GM18867 (cell line): Measurements from ENCODE around the gene CDHR2.
"Not testable (repeated sequence)": the region's sequence is repeated elsewhere in the genome, so short reads cannot be mapped to it uniquely, and the experiment has no call there.

Experiments
- ATAC-seq: cut with Tn5 transposase; IDR thresholded peaks from one replicate; pipeline ENCODE4 v1.9.1; 2021; ENCODE audit warnings: mild to moderate bottlenecking, moderate library complexity; ENCODE audit not compliant: unreplicated experiment

CDHR2 gene

DNA sequence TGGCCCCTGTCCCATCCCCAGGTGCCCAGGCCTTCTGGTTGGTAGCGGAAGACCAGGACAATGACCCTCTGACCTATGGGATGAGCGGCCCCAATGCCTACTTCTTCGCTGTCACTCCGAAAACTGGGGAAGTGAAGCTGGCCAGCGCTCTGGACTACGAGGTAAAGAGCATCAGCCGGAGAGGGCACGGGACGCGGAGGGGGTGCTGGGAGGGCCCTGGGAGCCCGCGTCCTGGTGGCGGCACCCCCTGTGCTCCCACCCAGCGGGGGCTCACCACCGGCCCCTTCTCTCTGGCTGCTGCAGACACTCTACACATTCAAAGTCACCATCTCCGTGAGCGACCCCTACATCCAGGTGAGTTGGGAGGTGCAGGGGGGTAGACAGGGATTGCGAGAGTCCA lies 19.5 kb downstream of the CDHR2 start:
- no peak for ATAC-seq

- ATAC-seq, result no peak
These were observed 20.9 kb downstream of the CDHR2 start for GRCh38 chr5:176570044-176570443.

DNA sequence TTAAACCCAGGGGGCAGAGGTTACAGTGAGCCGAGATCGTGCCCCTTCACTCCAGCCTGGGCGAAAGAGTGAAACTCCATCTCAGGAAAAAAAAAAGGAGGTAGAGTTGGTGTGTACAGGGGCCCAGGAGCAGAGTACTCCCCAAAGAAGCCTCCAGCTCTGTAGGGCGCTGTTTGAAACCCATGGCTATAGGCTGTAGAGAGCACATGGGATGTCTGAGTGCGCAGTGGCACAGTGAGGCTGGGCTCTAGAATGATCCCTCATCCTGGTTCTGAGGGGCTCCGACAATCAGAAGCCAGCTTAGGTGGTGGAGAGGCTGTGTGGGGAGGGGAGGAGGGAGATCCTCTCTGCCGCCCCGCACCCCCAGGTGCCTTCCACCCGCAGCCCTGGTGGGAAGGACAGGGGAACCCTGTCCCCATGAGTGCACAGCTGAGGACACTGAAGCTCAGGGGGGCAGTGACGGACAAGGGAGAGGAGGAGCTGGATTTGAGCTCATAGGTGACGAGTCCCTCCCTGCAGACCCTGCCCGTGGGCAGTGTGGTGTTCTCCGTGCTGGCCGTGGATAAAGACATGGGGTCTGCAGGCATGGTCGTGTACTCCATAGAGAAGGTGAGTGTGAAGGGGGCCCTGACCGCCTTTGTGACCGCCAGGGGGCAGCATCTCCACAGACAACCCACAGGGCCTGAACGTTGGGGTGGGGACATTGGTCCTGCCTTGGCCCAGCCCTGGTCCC lies 24.6 kb downstream of the CDHR2 start:
- ATAC-seq, result peak; percentile 69

DNA sequence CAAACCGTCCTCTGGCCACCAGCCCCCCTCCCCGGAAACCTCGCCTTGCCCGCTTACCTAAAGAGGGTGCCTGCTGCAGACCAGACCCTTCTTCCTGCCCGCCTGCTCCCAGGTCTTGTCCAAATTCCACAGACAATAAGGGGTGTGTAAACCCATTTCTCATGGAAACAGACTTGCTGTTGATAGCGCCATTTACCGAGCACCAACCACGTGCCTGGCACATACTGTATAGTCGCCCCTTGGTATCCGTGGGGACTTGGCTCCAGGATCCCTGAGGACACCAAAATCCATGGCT lies 25.1 kb downstream of the CDHR2 start:
- no peak for ATAC-seq

- ATAC-seq, result no peak
These were observed 25.9 kb downstream of the CDHR2 start for GRCh38 chr5:176575066-176575465.

- ATAC-seq, result no peak
These were observed 26.6 kb downstream of the CDHR2 start for GRCh38 chr5:176575488-176576422.

DNA sequence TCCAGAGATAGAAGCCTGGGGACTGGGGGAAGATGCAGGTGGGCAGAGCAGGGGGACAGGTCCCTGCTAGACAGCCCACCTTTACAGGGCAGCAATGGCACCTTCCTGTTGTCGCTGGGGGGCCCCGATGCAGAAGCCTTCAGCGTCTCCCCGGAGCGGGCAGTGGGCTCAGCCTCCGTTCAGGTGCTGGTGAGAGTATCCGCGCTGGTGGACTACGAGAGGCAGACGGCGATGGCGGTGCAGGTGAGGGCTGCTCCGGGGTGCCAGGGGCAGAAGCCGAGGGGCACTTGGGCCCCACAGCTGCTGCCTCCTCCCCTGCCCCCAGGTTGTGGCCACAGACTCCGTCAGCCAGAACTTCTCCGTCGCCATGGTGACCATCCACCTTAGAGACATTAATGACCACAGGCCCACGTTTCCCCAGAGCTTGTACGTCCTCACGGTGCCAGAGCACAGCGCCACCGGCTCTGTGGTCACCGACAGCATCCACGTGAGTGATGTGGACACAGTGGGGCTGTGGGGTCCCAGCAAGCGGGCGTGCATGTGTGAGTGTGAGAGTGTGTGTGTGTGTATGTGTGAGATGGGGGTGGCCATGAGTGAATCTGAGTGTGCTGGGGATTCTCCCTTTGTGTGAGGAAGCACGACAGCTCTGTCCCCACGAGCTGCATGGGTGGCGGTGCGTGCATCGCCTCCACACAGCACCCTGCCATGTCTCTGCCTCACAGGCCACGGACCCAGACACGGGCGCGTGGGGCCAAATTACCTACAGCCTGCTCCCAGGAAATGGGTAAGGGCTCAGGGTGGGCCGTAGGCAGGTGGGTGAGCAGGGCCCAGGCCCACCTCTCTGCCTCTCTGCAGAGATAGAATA lies 28.4 kb downstream of the CDHR2 start:
- ATAC-seq, result no peak

DNA sequence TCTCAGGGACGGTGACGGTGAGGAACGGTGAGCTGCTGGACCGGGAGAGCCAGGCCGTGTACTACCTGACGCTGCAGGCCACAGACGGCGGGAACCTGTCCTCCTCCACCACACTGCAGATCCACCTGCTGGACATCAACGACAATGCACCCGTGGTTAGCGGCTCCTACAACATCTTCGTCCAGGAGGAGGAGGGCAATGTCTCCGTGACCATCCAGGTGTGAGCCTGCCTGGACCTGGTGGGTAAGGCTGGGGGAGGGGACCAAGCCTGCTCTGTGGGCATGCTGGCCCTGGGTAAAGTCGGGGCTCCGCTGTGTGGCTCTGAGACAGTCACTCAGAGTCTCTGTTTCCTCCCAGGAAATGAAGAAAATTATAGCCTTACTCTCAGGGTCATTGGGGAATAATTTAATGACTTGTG lies 29.3 kb downstream of the CDHR2 start:
- ATAC-seq, result no peak

- ATAC-seq, result no peak
These were observed 30.2 kb downstream of the CDHR2 start for GRCh38 chr5:176579323-176579722.

GRCh38 chr5:176581361-176581760 lies 32.2 kb downstream of the CDHR2 start:
- ATAC-seq, result no peak

DNA sequence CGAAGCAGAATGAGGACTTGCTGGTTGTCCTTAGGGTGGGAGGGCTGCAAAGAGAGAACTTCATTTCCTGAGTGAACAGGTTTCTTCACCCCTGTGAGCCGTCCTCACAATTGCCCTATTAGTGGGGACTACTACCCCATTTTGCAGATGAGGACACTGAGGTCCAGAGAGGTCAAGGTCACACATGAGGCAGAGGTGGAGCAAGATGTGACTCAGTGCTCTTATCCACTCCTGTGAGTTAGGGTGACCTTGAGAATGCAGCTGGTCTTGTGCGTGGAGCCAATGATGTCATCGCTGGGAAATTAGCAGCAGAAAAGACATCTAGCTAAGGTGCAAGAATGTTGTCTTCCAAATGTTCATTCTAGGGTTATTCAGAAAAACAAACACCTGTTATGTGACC lies 33.9 kb downstream of the CDHR2 start:
- no peak for ATAC-seq

DNA sequence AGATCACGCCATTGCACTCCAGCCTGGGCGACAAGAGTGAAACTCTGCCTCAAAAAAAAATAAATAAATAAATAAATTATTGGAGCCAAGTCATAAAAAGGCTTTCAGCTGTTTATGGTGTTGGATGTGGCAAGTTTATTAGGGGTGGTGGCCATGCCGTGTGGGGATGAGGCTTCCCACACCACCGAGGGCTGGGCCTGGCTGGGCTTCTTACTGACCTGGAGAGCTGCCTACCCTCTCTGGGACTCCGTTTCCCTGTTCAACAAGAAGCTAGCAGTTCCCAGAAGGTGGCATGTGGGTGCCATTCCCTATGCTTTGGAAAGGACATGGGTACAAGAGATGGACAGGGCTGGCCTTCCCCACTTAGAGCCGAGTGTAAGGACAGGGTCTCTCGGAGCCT lies 38.3 kb downstream of the CDHR2 start:
- ATAC-seq, result no peak

DNA sequence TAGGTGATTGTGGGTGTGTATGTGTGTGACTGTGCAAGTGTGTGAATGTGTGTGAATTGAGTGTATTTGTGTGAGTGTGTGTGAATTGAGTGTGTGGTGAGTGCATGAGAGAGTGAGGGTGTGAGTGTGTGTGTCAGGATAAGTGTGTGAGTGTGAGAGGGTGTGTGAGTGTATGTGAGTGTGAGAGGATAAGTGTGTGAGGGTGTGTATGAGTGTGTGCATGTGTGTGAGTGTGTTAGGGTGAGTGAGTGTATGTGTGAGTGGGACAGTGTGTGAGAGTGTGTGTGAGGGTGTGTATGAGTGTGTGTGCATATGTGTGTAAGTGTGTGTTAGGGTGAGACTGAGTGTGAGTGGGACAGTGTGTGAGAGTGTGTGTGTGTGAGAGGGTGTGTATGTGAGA lies 39.2 kb downstream of the CDHR2 start:
- no peak for ATAC-seq

DNA sequence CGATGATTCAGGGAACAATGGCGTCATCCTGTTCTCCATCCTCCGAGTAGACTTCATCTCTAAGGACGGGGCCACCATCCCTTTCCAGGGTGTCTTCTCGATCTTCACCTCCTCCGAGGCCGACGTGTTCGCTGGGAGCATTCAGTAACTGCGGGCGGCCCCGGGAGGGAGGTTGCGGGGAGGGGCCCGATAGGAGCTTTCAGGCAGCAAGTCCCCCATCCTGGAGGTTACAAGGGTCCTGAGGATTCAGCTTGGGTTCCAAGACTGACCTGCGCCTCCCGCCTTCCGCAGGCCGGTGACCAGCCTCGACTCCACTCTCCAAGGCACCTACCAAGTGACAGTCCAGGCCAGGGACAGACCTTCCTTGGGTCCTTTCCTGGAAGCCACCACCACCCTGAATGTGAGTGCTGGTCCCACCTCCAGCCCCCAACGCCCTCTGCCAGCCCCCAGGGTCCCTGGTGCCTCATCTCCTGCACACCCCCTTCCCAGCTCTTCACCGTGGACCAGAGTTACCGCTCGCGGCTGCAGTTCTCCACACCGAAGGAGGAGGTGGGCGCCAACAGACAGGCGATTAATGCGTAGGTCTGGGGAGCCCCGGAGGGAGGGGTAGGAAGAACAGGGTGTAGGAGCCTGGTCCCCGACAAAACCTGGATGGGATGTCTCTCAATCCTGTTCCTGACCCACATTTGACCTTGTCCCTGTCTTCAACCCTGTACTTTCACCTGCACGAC lies 40.1 kb downstream of the CDHR2 start:
- no peak for ATAC-seq

GRCh38 chr5:176590035-176590717 lies 41.0 kb downstream of the CDHR2 start:
- ATAC-seq, result no peak

DNA sequence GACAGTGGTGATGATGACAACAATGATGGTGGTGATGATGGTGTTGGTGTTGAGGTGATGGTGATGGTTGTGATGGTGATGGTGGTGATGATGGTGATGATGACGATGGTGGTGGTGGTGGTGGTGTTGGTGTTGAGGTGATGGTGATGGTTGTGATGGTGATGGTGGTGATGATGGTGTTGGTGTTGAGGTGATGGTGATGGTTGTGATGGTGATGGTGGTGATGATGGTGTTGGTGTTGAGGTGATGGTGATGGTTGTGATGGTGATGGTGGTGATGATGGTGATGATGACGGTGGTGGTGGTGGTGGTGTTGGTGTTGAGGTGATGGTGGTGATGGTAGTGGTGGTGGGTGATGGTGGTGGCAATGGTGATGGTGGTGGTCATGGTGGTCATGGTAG lies 42.5 kb downstream of the CDHR2 start:
- ATAC-seq, result not testable (repeated sequence)

- ATAC-seq, result no peak
These were observed 43.4 kb downstream of the CDHR2 start for GRCh38 chr5:176592573-176592972.

DNA sequence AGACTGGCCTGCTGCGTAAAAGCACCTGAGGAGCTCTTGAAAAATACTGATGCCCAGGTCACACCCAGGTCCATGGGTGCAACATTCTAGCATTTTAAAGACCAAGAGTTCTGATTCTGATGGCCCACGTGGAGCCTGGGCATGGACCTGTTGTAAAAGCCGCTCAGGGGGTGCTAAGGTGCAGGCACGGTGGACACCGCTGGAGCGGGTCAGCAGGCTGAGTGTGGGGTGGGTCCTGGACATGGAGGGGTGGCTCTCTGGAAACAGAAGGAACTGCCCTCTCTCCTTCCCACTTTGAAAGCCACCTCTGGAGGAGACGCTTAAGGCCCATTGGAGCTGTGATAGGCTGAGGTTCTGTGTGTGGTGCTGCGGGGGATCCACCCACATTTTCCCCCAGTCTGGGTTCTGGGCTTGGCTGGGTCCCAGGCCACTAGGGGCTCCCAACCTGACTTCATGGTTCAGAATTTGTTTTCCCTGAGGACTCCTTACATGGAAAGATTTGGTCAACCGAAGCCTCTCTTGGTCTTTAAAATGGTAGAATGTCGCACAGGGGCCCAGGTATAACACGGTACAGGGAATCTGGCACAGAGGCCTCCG lies 44.2 kb downstream of the CDHR2 start:
- no peak for ATAC-seq

GRCh38 chr5:176594554-176594953 lies 45.4 kb downstream of the CDHR2 start:
- ATAC-seq, result no peak
